Tibial artery (tissue), 4 donors: ENCODE results near the gene MYL9.

Source experiments
- DNase-seq, 2 donors: peaks; one replicate each; pipeline ENCODE4 v3.0.0-alpha.2; 2019
- H3K27ac ChIP-seq, 2 donors: fragments of 200-600 bp; sonication (generic) in 1 of 2; 1 replicate in 1 of 2; 2 replicates in 1 of 2; pipeline ENCODE4 v1.5.1; 2018 to 2019; ENCODE audit warnings: mild to moderate bottlenecking in 1 of 2
- H3K27me3 ChIP-seq, 2 donors: fragments of 200-600 bp; sonication (generic) in 1 of 2; one replicate each; pipeline versions ENCODE4 v1.5.1 to v1.6.0; 2016 to 2019
- H3K36me3 ChIP-seq, 3 donors: fragments of 200-600 bp; sonication (generic) in 2 of 3; one replicate each; pipeline ENCODE4 v1.5.1; 2016 to 2019; ENCODE audit warnings: mild to moderate bottlenecking in 2 of 3
- H3K4me1 ChIP-seq, 4 donors: fragments of 200-600 bp; sonication (generic) in 2 of 4; 1 replicate in 3 of 4; 2 replicates in 1 of 4; pipeline ENCODE4 v1.5.1; 2016 to 2019
- H3K4me3 ChIP-seq, 2 donors: fragments of 200-600 bp; sonication (generic) in 1 of 2; 1 replicate in 1 of 2; 2 replicates in 1 of 2; pipeline ENCODE4 v1.5.1; 2018 to 2019; ENCODE audit warnings: mild to moderate bottlenecking in 2 of 2
- H3K9me3 ChIP-seq, 3 donors: fragments of 200-600 bp; sonication (generic) in 1 of 3; one replicate each; pipeline ENCODE4 v1.5.1; 2016 to 2019
- CTCF ChIP-seq, 2 experiments: fragments of 200-600 bp in 1 of 2; fragments of 450-650 bp in 1 of 2; IDR thresholded peaks; one replicate each; pipeline ENCODE4 v1.5.1; 2017 to 2019; ENCODE audit warnings: antibody characterized with exemption in 2 of 2, mild to moderate bottlenecking in 1 of 2, moderate library complexity in 1 of 2
- intact Hi-C: fragments of 100-400 bp; cut with DNase I; formaldehyde crosslinking; loops from one replicate; pipeline ENCODE4 v1.15.0; 2023; ENCODE audit warnings: low total_unique reads

Gene MYL9

DNA sequence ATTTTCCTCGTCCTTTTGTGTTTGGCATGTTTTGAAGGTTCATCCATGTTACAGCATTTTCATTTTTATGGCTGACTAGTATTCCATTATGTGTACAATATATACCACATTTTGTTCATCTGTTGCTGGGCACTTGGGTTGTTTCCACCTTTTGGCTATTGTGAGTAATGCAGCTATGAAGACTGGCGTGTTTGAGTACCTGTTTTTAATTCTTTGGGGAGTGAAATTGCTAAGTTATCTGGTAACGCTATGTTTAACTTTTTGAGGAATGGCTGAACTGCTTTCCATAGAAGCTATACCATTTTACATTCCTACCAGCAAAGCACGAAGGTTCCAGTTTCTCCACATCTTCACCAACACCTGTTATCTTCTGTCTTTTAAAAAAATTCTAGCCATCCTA, 37.0 kb upstream of the MYL9 start:
- Histone ChIP-seq H3K9me3 (no peaks in the 10 kb centered on the region), H3K27me3 (no peaks in the 10 kb centered on the region), H3K4me3 (no peak overlapping the region), H3K4me1 (peaks cover 0 to 23% (median 0%) of the 10 kb centered on the region in 4 donors), H3K36me3 (peaks cover 20 to 90% (median 84%) of the 10 kb centered on the region in 3 donors), H3K27ac (no peak overlapping the region)
- DNase-seq = no peak
- intact Hi-C loops = no loop called here
- no peak for TF ChIP-seq CTCF (IDR thresholded peaks at IDR 0.05)

DNA sequence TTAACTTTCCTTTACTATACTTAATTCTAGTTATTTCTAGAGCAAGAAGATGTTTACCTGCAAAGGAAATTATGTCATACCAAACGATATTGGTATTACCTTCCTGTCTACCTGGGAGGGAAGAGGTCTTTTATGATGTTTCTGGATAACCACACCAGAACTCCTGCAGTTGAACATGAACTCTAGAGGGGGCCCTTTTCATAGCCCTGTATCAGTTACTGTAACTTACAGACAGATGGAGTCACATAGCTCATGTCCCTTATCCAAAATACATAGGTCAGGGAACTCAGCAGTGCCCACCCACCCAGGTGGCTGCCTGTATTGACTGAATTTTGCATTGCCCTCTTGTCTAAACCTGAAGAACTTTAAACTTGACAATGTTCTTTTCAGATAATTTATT, 35.1 kb upstream of the MYL9 start:
- no peak overlapping the region for H3K4me3 ChIP-seq
- no peak for DNase-seq
- H3K36me3 ChIP-seq = peaks cover 16 to 87% (median 84%) of the 10 kb centered on the region in 3 donors

GRCh38 chr20:36507746-36508145, 33.6 kb upstream of the MYL9 start:
- TF ChIP-seq CTCF (IDR thresholded peaks at IDR 0.05) = no peak
- intact Hi-C loops = no loop called here
- no peaks in the 10 kb centered on the region for H3K27me3 ChIP-seq
- H3K9me3 ChIP-seq = no peaks in the 10 kb centered on the region
- peaks cover 0 to 14% (median 0%) of the 10 kb centered on the region in 4 donors for H3K4me1 ChIP-seq
- DNase-seq = peak in 1 of 2 donors; percentile 46
- H3K27ac ChIP-seq = no peak overlapping the region
- H3K4me3 ChIP-seq = no peak overlapping the region
- H3K36me3 ChIP-seq = peaks cover 21 to 84% (median 82%) of the 10 kb centered on the region in 3 donors

More for the DNA sequence above, 35.1 kb upstream of the MYL9 start:
- Histone ChIP-seq H3K27ac (peak overlapping the region in 1 of 2 donors; percentile 16), H3K9me3 (no peaks in the 10 kb centered on the region), H3K4me1 (peaks cover 0 to 16% (median 0%) of the 10 kb centered on the region in 4 donors), H3K27me3 (no peaks in the 10 kb centered on the region)
- intact Hi-C loops = no loop called here
- TF ChIP-seq CTCF (IDR thresholded peaks at IDR 0.05) = peak; percentile 24 to 28

DNA sequence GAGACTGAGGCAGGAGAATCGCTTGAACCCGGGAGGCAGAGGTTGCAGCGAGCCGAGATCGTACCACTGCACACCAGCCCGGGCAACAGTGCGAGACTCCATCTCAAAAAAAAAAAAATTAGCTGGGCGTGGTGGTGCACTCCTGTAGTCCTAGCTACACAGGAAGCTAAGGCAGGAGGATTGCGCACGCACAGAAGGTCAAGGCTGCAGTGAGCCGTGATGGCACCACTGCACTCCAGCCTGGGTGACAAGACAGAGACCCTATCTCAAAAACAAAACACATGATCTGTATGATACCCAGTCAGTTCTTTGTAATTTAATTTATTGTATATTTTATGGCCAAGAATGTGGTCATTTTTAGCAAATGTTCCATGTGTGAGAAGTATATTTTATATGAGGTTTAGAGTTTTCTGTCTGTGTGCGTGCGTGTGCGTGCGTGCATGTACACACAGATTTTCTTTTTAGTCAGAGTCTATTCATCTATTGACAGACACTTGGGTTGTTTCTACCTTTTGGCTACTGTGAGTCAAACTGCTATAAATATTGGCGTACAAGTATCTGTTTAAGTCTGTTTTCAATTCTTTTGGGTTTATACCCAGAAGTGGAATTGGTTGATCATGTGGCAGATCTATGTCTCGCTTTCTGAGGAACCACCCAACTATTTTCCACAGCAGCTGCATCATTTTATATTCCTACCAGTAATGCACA, 22.2 kb upstream of the MYL9 start:
- H3K4me3 ChIP-seq = no peak overlapping the region
- no peaks in the 10 kb centered on the region for H3K27me3 ChIP-seq
- intact Hi-C loops = no loop called here
- peaks cover 0 to 66% (median 26%) of the 10 kb centered on the region in 4 donors for H3K4me1 ChIP-seq
- no peak overlapping the region for H3K27ac ChIP-seq
- no peak for TF ChIP-seq CTCF (IDR thresholded peaks at IDR 0.05)
- DNase-seq = no peak
- peaks cover 15 to 52% (median 46%) of the 10 kb centered on the region in 3 donors for H3K36me3 ChIP-seq
- H3K9me3 ChIP-seq = no peaks in the 10 kb centered on the region

DNA sequence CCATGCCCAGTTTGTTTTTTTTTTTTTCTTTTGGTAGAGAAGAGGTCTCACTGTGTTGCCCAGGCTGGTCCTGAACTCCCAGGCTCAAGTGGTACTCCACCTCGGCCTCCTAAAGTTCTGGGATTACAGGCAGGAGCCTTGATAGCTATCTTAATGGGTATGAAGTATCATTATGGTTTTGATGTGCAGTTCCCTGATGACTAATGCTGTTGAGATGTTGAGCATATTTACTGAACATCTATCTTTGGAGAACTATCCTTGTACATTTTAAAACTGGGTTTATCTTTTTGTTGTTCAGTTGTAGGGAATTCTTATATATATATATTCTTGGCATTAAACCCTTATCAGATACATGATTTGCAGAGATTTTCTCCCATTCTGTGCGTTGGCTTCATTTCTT, 21.4 kb upstream of the MYL9 start:
- Histone ChIP-seq H3K27me3 (no peaks in the 10 kb centered on the region), H3K4me3 (no peak overlapping the region), H3K27ac (peak overlapping the region; percentile 5 to 55), H3K4me1 (peaks cover 0 to 69% (median 26%) of the 10 kb centered on the region in 4 donors), H3K9me3 (no peaks in the 10 kb centered on the region), H3K36me3 (peaks cover 22 to 55% (median 51%) of the 10 kb centered on the region in 3 donors)
- no peak for TF ChIP-seq CTCF (IDR thresholded peaks at IDR 0.05)
- intact Hi-C loops = no loop called here
- no peak for DNase-seq
